ENCODE results near the gene FARP1.

The FARP1 gene

GRCh38 chr13:98240974-98241373 lies 98.1 kb downstream of the FARP1 start:
- TF ChIP-seq CTCF (IDR thresholded peaks at IDR 0.05; ENCODE audit: insufficient read depth, low read length, poor library complexity, severe bottlenecking), result no peak
- no peaks in the 10 kb centered on the region for H3K27me3 ChIP-seq (replicated peaks; ENCODE audit: control insufficient read depth, insufficient read depth, low read length)
- no peak for DNase-seq (ENCODE audit: extremely low read depth, insufficient read length)

GRCh38 chr13:98241976-98242375 lies 99.1 kb downstream of the FARP1 start:
- Histone ChIP-seq H3K4me3 (replicated peaks; ENCODE audit: low read depth, low read length) (no peak overlapping the region), H3K27me3 (replicated peaks; ENCODE audit: control insufficient read depth, insufficient read depth, low read length) (no peaks in the 10 kb centered on the region), H3K36me3 (ENCODE audit: control insufficient read depth, insufficient read depth, low read length) (no peaks in the 10 kb centered on the region)
- no peak for DNase-seq (ENCODE audit: extremely low read depth, insufficient read length)
- no peak for TF ChIP-seq CTCF (IDR thresholded peaks at IDR 0.05; ENCODE audit: insufficient read depth, low read length, poor library complexity, severe bottlenecking)

More at GRCh38 chr13:98240974-98241373, 98.1 kb downstream of the FARP1 start:
- no peak overlapping the region for H3K4me3 ChIP-seq (replicated peaks; ENCODE audit: low read depth, low read length)
- H3K36me3 ChIP-seq (ENCODE audit: control insufficient read depth, insufficient read depth, low read length), result no peaks in the 10 kb centered on the region

GRCh38 chr13:98242403-98242802 lies 99.5 kb downstream of the FARP1 start:
- TF ChIP-seq CTCF (IDR thresholded peaks at IDR 0.05; ENCODE audit: insufficient read depth, low read length, poor library complexity, severe bottlenecking), result no peak
- DNase-seq (ENCODE audit: extremely low read depth, insufficient read length), result no peak
- no peaks in the 10 kb centered on the region for H3K27me3 ChIP-seq (replicated peaks; ENCODE audit: control insufficient read depth, insufficient read depth, low read length)
- H3K36me3 ChIP-seq (ENCODE audit: control insufficient read depth, insufficient read depth, low read length), result no peaks in the 10 kb centered on the region
- no peak overlapping the region for H3K4me3 ChIP-seq (replicated peaks; ENCODE audit: low read depth, low read length)

GRCh38 chr13:98243929-98244272 lies 101.0 kb downstream of the FARP1 start:
- Histone ChIP-seq H3K36me3 (ENCODE audit: control insufficient read depth, insufficient read depth, low read length) (no peaks in the 10 kb centered on the region), H3K27me3 (replicated peaks; ENCODE audit: control insufficient read depth, insufficient read depth, low read length) (no peaks in the 10 kb centered on the region), H3K4me3 (replicated peaks; ENCODE audit: low read depth, low read length) (no peak overlapping the region)
- TF ChIP-seq CTCF (IDR thresholded peaks at IDR 0.05; ENCODE audit: insufficient read depth, low read length, poor library complexity, severe bottlenecking), result no peak
- no peak for DNase-seq (ENCODE audit: extremely low read depth, insufficient read length)

- H3K36me3 ChIP-seq (ENCODE audit: control insufficient read depth, insufficient read depth, low read length), result no peaks in the 10 kb centered on the region
- H3K4me3 ChIP-seq (replicated peaks; ENCODE audit: low read depth, low read length), result no peak overlapping the region
- DNase-seq (ENCODE audit: extremely low read depth, insufficient read length), result no peak
- H3K27me3 ChIP-seq (replicated peaks; ENCODE audit: control insufficient read depth, insufficient read depth, low read length), result no peaks in the 10 kb centered on the region
- TF ChIP-seq CTCF (IDR thresholded peaks at IDR 0.05; ENCODE audit: insufficient read depth, low read length, poor library complexity, severe bottlenecking), result no peak
Observed at GRCh38 chr13:98246538-98247172, 103.8 kb downstream of the FARP1 start.

GRCh38 chr13:98251708-98252107 lies 108.8 kb downstream of the FARP1 start:
- no peak overlapping the region for H3K4me3 ChIP-seq (replicated peaks; ENCODE audit: low read depth, low read length)
- TF ChIP-seq CTCF (IDR thresholded peaks at IDR 0.05; ENCODE audit: insufficient read depth, low read length, poor library complexity, severe bottlenecking), result no peak
- H3K36me3 ChIP-seq (ENCODE audit: control insufficient read depth, insufficient read depth, low read length), result no peaks in the 10 kb centered on the region
- no peak for DNase-seq (ENCODE audit: extremely low read depth, insufficient read length)
- no peaks in the 10 kb centered on the region for H3K27me3 ChIP-seq (replicated peaks; ENCODE audit: control insufficient read depth, insufficient read depth, low read length)

Data from GM06990 (cell line).